Neutrophil (primary cell): ENCODE data around the gene LGR5.

Source experiments
- H3K27ac ChIP-seq: fragments of 200-600 bp; sonication (generic); 2 replicates; pipeline ENCODE4 v1.5.1; 2016; ENCODE audit warnings: mild to moderate bottlenecking, moderate library complexity
- H3K27me3 ChIP-seq: fragments of 200-600 bp; sonication (generic); 2 replicates; pipeline ENCODE4 v1.6.0; 2016; ENCODE audit warnings: mild to moderate bottlenecking
- H3K36me3 ChIP-seq: fragments of 200-600 bp; sonication (generic); 2 replicates; pipeline ENCODE4 v1.5.1; 2017
- H3K4me1 ChIP-seq, 2 experiments: fragments of 200-600 bp in 1 of 2; sonication (generic) in 1 of 2; 1 replicate in 1 of 2; 2 replicates in 1 of 2; pipeline versions ENCODE4 v1.5.1 to v1.6.1; 2013 to 2016; ENCODE audit warnings: low read depth in 1 of 2, low read length in 1 of 2, mild to moderate bottlenecking in 1 of 2, moderate library complexity in 1 of 2; ENCODE audit not compliant: control insufficient read depth in 1 of 2, insufficient read depth in 1 of 2
- H3K4me3 ChIP-seq, 2 experiments: fragments of 200-600 bp in 1 of 2; sonication (generic) in 1 of 2; 1 replicate in 1 of 2; 2 replicates in 1 of 2; pipeline ENCODE4 v1.5.1; 2013 to 2016; ENCODE audit warnings: low read depth in 1 of 2, low read length in 1 of 2, mild to moderate bottlenecking in 1 of 2, moderate library complexity in 1 of 2
- H3K9me3 ChIP-seq: fragments of 200-600 bp; sonication (generic); 2 replicates; pipeline ENCODE4 v1.5.1; 2016
- TF ChIP-seq, protein P1 (sequence below): fragments of 200-600 bp; sonication (generic); IDR thresholded peaks from 2 replicates; pipeline ENCODE4 v1.5.1; 2016; ENCODE audit warnings: antibody characterized with exemption

LGR5 gene

DNA sequence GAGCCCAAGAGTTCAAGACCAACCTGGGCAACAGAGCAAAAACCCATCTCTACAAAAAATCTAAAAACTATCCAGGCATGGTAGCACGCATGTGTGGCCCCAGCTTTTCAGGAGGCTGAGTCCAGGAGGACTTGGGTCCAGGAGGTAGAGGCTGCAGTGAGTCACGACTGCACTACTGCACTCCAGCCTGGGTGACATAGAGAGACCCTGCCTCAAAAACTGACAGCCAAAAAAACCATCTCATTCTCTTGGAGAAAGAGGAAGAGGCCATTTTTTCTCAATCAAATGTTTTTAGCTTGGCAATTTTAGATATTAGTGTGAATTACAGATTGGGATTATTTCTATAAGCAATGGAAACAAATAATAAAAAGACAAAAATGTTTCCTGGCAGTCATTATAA, 185.9 kb downstream of the LGR5 start:
- H3K9me3 ChIP-seq = no peaks in the 10 kb centered on the region
- H3K27me3 ChIP-seq = no peaks in the 10 kb centered on the region
- no peak overlapping the region for H3K4me3 ChIP-seq
- H3K4me1 ChIP-seq = peaks cover 6 to 11% of the 10 kb centered on the region in 2 experiments
- TF ChIP-seq, protein P1, sequence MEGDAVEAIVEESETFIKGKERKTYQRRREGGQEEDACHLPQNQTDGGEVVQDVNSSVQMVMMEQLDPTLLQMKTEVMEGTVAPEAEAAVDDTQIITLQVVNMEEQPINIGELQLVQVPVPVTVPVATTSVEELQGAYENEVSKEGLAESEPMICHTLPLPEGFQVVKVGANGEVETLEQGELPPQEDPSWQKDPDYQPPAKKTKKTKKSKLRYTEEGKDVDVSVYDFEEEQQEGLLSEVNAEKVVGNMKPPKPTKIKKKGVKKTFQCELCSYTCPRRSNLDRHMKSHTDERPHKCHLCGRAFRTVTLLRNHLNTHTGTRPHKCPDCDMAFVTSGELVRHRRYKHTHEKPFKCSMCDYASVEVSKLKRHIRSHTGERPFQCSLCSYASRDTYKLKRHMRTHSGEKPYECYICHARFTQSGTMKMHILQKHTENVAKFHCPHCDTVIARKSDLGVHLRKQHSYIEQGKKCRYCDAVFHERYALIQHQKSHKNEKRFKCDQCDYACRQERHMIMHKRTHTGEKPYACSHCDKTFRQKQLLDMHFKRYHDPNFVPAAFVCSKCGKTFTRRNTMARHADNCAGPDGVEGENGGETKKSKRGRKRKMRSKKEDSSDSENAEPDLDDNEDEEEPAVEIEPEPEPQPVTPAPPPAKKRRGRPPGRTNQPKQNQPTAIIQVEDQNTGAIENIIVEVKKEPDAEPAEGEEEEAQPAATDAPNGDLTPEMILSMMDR = no peak
- peak overlapping the region; percentile 72 for H3K27ac ChIP-seq
- peaks cover 99% of the 10 kb centered on the region for H3K36me3 ChIP-seq

DNA sequence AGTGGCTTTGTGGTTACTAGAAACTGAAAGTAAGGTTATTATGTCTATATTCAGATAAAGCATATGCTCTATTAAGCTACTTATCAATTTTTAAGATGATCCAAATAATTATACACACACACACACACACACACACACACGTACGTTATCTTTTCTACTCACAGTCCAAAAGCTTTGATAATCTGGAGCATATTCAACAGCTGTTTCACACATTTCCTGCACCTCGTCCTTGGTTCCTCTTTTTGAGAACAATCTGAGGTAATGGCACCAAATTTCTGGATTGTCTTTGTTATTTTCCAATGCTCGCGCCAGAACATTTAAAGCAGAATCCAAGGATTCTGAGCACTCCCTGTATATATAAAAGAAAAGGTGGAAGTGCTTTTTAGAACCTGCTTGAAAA, 186.5 kb downstream of the LGR5 start:
- Histone ChIP-seq H3K4me3 (no peak overlapping the region), H3K4me1 (peaks cover 6 to 11% of the 10 kb centered on the region in 2 experiments), H3K27ac (peak overlapping the region; percentile 72), H3K9me3 (no peaks in the 10 kb centered on the region), H3K27me3 (no peaks in the 10 kb centered on the region), H3K36me3 (peaks cover 99% of the 10 kb centered on the region)
- TF ChIP-seq, protein P1 = no peak

DNA sequence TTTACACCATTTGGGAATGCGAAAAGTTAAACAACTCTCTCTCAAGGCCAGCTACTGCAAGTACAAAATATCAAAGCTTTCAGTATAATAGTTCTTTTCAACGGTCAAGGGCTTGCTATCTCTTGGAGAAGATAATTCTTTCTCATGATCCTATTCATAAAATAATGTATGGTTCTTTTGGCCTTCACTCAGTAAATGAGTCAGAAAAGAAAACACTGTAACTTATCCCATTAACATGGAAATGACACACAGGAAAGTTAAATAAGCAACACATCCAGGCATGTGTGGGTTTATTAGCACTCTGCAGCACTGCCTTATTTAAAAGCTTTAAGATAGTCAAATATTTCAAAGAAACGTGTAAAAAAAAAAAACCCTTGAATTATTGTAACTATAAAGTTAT, 187.2 kb downstream of the LGR5 start:
- Histone ChIP-seq H3K36me3 (peaks cover 99% of the 10 kb centered on the region), H3K4me1 (peaks cover 6 to 11% of the 10 kb centered on the region in 2 experiments), H3K27me3 (no peaks in the 10 kb centered on the region), H3K9me3 (no peaks in the 10 kb centered on the region), H3K27ac (peak overlapping the region; percentile 72), H3K4me3 (no peak overlapping the region)
- TF ChIP-seq, protein P1 = no peak

DNA sequence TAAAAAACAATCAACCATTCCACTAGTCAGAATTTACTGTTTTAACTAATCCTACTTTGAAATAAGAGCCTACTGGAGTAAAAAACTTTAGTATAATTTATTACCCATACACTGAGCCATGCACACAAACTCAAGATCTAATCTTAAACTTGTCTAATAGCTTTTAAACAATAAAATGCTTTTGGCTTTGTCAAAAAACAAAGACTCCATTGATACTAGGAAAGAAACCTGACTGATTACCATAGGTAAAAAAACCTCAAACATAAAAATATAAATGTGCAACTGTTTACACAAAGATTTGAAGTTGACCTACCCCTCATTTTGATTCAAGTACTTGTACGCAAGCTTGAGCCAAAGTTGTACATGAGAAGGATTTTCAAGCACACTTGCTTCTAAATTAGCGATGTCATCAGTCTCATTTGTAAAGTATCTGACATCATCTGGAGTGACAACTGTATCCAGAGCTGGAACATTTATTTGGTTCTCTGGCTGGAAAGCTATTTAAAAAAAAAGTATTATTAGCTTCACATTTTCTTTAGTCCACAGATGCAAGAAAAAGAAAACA, 187.9 kb downstream of the LGR5 start:
- Histone ChIP-seq H3K4me1 (peaks cover 6 to 11% of the 10 kb centered on the region in 2 experiments), H3K9me3 (no peaks in the 10 kb centered on the region), H3K4me3 (no peak overlapping the region), H3K36me3 (peaks cover 99% of the 10 kb centered on the region), H3K27ac (no peak overlapping the region), H3K27me3 (no peaks in the 10 kb centered on the region)
- TF ChIP-seq, protein P1 = no peak
